DMS79 treated with DMSO at 0.1 percent for 48 hours (cell line): ENCODE data around the gene IFIH1.

Experiments used
- DNase-seq: peaks from one replicate; lab custom pipeline; 2025; lab: John Stamatoyannopoulos, UW

Gene IFIH1

DNA sequence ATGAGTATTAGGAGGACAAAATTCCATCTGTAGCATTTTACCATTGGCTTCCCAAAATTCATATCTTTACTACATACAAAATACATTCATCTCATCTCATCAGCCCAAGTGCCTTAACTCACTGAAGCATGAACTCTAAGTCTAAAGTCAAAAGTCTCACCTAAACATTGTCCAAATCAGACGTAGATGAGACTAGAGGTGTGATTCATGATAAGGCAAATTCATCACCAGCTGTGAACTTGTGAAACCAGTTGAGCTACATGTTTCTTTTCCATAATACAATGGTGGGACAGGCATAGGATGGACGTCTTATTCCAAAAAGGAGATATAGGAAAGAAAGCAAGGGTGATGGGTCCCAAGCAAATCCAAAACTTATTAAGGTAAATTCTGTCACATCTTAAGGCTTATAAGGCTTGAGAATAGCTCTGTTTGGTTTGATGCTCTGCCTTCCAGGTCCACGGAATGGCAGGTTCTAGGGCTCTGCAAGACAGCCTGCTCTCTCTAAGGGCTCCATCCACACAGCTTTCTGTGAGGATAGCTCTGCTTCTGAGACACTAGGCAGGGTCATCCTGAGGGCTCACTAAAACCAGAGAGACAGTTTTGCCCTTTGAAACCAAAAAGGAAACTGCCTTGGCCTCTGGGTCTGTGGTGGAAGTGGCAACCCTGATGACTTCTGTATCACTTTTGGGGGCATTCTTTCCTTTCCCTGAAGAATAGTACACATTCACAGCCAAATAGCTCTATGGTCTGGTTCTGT, 9.6 kb downstream of the IFIH1 start:
- no peak for DNase-seq

DNA sequence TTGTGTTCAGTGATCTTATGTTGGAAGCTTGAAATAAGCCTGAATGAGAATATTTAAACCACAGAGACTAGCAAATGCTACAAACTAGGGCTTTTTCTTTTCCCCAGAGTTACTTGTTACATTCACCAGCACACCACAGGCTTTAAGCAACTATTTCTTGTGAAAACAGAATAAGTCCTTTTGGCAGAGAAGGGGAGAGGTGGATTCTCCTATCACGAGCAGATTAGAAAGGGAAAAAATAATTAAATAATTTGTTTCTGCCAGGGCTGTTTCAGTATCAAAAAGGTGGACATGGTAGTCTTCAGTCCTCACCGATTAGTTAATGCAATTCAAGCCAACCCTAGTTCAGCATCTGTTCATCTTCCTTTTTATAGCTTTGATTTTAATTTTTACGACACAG, 12.6 kb downstream of the IFIH1 start:
- no peak for DNase-seq

DNA sequence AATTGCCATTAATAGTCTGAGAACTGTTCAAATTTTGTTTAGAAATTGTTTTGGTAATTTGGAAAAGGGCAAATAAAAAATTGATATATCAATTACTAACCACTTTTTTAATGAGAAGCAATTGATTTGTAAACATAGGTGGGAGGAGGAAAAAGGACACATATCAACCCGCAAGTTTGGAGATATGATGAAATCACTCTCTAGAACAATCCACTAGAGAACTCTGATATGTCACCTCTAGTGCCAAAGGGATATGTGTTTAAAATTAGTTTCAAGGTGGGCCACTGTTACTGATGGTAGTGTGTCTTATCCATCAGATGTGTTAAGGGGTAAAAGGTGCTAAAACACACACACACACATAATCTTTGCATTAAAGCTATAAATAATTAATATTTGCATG, 16.6 kb downstream of the IFIH1 start:
- DNase-seq: no peak

DNA sequence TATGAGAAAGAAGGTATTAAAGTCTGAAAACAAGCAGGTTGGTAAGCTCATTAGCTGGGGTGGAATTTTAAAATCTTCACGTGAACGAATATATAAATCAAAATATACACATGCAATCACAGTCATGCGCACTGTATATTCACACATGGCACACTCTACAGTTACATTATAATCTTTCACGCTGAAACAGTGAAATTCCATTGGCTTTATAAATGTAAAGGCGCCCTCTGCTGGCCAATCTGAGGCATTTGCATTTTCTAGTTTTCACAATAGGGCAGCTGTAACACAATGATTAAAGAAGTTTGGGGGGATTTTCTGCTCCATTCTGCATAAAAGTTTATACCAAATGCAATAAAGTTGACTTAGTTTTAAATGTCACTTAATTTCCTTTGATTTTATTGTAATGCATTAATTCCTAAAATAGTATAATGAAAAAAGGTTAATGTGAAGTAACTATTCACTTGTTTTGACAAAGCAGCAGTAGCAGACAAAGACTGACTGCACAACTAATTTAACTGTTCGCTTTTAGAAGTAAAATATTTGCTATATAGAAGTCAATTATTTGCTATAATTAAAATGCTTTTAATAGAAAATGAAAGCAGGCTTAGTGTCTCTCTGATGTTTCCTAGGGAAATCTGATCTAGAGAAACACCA, 17.2 kb downstream of the IFIH1 start:
- DNase-seq: peak; percentile 75

DNA sequence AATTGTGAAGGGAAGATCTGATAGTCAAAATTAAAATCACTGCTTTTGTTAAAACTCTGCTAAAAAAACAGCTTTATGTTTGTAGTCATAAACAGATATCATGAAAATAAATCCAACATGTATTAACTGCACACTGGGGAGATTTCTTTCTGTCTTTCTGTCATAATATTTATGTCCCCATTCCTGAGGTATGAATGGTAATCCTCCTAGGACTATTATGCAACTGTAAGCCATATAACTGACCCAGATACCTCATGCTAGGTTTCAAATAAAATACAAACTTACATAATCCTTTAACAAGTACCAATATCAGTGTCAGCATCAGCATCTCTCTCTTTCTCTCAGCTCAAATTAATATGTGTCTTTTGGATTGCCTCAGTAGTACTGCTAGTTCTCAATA, 18.2 kb downstream of the IFIH1 start:
- DNase-seq: no peak

DNA sequence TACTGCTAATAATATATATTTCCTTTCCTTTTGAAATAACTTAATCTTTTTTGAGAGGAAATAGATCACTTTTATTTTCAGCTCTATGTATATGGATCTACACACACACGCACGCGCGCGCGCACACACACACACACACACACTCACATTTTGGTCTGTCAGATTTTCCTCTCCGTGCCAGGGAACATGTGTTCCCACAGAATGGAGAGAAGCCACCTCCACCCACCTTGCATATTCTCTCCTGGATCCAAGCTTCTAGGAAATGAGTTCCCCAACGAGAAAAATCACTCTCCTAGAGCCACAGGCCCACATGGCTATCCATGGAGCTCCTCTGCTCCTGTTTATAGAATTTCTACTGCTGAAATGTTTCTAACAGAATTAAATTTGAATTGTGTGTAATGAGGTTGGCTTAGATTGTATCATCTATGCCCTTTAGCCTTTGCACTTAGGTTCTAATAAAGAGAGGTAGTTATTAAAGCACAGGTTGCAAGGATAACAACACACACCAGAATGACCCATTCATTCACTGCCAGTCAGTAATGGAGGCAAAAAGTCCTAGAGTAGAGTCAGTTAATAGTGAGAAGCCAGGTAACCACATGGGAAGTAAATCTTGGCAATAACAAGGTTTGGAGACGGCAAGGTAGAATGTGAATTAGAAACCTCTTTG, 19.7 kb downstream of the IFIH1 start:
- no peak for DNase-seq

DNA sequence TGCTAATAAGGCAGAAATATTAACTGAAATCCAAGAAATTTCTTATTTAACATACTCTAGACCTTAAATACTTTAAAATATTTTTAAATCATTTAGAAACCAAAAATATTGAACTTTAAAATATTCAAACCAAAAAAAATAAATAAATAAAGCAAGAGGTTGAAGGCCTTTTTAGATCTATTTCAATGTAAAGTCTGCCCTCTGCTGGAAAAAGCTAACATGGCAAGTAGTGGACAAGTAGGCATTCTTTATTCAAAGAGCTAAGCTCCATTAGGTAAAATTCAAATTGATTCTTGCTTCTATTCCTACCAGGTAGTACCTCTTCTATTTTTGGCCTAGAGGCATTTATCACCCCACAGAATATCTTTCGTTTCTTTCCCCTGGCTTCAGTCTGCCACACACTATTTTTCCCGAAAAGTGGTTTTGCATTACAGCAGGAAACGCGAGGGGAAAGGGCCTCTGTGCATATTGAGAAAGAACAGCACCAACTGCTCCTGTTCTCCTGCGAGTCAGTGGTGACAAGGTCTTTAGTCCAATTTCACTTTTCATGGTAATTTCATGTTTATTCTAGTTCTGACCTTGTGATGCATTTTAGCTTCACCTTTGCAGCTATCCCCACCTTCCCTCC, 20.4 kb downstream of the IFIH1 start:
- DNase-seq: peak; percentile 70

DNA sequence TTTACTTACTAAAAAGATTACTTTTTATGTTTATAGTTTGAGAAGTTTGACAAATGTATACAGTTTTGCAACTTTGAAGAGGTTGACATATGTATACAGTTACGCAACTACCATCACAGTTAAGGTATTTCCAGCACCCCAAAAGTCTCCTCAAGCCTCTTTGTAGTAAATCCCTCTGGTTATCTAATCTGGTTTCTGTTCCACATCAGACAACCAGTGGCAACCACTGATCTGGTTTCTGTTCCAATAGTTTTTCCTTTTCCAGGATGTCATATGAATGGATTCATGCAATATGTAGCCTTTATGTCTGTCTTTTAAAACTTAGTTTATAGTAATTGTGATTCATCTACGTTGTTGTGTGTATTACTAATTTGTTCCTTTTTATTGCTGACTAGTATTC, 23.5 kb downstream of the IFIH1 start:
- no peak for DNase-seq

DNA sequence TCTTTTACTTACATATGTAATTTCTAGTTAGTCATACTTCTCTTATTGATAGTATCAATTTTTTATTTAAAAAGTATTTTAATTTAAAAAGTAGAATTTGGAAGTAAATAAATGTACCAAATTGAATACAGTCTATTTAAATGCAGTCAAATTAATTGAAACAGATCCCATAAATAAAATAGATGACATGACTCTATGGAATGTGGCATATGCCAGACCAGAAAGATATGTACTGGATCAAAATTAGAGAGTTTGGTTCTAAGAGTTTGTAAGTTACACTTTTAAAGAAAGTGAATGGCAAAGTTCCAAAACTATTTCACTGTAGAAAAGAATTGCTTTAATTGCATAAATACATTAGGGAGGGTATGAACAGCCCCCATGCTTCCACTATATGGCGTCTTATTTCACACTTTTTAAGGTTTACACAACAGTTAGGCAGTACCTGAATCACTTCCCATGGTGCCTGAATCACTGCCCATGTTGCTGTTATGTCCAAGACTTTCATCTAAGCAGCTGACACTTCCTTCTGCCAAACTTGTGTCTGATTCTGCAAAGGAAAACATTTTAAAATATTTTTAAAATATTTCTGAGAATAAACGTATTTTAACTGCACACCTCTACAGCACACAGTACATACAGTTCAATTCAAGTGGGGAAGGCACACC, 25.2 kb downstream of the IFIH1 start:
- DNase-seq: no peak

DNA sequence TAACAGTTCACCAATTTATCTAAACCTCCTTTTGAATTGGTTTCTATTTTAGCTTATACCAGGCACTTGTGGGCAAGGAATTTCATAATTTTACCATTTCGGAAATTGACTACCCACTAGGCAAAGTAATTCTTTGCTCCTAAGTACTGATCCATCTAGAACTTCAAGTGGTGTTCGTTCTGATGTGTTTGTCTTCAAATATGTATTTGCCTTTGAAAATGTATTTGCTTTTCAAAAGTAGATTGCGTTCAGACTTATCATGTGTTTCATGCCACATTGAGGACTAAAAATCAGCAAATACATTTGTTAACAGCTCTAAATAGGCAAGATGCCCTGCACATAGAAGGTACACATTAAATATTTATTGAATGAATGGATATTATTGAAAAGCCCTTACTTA, 26.7 kb downstream of the IFIH1 start:
- no peak for DNase-seq

DNA sequence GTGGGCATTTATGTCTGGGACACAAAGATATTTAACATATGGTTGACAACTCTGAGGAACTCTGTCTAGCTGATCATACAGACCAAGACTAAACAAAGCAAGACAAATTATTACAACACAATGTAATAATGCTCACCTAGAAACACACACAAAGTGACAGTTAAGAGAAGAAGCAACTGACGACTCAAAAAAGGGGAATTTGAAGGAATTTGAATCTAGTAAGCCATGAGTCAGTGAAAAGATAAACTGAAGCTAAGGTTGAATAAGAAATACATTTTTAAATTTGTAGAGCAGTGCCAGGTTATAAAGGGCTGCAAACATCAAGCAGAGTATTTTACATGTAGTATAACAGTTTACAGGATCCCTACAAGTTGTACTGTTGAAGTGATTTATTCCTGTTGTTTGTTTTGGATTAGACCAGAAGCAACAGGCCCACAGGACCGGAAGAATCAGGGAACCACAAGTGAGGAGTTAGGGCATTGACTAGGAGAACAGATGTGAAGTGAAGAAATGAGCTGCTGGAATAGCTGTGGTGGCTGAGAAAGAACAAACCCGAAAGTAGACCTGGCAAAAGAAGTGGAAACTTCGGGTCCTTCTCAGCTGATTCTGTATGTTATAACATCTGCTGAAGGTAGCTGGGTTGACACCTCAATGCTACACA, 35.6 kb downstream of the IFIH1 start:
- no peak for DNase-seq

DNA sequence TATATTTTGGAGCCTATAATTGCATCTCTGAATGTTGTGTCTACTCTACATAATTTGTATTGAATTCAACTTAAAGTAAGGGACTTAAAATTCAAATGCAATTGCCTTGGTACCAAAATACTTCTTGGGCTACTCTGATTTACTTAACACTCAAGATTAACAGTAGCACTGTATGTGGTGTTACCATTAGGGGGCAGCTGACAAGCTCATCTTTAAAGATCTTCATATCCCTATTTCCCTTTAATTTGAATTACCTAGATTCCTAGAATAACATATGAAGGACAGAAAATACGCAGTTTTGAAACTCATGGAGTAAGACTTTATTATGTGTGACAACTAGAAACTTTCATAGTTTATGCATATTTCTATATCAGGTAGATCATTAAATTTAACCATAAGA, 37.8 kb downstream of the IFIH1 start:
- no peak for DNase-seq

DNA sequence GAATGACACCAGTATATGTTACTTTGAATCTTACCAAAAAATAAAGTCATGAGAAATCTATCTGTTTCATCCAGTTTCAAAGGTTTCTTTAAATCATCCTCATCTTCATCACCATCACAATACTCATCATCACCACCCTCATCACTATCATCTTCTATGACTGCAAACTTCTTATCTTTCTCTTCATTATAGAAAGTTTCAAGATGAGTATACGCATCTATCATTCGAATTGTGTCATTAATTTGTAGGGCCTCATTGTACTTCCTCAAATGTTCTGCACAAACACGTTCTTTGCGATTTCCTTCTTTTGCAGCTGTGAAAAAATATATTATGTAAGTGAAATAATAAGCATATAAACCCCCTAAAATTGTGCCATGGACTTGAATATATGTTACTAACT, 41.1 kb downstream of the IFIH1 start:
- DNase-seq: no peak

DNA sequence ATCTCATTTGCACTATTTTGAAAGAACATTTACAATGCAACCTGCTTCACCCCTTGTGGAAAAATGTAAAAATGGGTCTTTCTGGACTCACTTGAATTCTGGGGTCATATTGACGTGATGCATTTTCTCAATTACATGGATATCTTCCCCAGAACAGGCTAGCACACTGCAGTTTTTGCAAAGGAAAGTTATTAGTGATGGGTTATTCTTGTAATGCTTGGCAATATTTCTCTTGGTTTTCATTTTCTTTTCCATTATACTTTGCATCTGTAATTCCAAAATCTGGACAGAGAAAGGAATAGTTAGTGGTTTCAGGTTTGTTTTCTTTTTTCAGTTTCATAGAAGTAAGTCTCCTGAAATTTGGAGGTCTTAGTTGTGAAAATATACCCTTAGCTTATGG, 50.5 kb downstream of the IFIH1 start:
- DNase-seq: no peak

DNA sequence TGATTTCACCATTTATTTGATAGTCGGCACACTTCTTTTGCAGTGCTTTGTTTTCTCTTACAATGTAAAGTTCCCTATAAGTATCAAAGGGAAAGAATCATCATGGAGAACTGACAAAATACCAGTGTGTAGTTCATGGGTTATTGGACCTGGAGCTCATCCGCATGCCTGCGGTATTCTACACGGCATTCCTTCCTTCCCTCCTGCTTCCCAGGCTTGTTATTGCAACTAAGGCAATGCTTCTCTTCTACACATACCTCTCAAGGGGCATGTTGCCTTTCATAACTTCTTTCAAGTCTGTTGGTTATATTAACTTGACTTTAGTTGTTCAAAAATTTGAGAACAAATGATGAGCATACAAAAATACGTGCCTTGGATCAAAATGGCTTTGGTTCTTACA, 51.0 kb downstream of the IFIH1 start:
- no peak for DNase-seq

DNA sequence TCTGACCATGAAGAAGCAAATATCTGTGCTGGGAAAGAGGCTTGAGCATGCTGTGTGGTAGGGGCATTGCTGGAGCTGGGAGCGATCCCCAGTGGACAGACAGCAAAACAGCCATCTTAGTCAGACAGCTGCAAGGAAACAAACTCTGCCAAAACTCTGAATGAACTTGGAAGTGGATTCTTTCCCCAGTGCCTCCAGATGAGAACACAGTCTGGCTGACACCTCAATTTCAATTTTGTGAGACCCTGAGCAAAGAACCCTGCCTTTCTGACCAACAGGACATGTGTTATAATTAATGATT, 52.1 kb downstream of the IFIH1 start:
- no peak for DNase-seq

DNA sequence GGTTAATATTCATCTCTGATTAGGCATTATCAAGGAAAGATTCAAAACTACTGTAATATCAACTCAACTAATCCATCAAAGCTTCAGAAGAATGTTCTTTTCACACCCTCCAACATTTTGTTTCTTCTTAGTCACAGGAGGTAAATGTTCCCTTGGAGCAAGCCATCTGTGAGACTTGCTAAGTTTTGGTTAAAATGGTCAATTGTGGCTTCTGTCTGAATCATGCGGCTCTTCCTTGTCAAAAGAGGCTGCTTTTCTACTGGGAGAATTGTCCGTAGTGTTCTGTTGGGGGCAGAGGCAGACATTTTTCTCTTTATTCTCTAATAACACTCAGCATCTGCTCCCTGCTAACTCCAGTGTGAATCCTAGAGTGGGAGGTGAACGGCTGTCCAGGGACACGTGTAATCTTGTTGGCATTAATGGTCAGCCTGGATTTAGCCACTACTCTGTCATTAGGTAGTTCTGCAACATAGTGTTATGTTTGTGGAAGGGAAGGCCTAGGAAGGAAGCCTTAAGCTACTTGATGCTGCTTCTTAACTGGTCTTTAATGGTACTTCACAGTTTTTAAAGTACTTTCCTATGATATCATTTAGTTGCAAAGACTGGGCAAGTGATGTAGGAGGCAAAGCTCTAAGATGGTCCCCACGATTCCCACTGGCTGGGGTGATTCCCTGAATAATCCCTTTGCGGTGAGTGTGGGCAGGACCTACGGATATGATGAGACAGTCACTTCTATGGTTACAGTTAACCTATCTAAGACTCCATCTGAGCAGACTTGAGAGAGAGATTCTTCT, 52.6 kb downstream of the IFIH1 start:
- no peak for DNase-seq

DNA sequence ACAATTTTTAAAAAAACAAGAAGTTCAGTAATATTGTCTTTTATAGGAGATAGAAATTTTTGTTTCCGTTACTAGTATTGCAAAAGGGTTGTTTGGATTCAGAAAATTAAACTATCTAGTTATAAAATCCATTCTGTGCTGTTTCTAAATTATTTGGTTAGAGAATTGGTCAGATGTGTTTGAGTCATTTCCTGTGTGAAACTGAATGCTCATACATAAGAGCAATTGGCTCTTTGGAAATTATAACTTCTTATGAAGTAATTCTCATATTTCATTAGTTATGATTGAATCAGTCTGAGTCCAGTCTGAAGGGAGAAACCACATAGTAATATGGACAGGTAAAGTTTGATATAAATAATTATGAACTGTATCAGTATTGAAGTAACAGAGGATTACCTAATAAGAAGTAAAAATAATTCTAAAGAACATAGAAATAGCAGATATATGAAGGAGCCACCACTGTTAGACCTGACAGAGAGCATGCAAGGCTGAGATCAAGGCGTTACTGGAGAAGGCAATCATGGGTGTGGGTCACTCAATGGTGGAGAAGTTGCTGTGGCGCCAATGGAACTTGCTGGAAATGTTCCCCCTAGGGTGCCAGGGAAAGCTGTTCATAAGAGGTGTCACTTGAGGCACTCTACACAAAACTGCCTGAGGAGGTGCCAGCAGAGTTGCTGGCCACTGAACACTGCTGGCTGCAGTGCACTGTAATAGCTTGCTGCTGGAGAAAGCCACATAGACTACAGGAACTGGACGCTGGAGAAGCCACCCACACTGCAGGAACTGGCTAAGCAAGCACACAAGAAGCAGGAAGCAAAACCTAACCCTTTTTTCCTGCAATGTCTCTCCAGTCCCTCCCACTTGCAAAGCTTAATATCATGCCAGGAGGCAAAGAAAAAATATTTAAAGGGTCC, 57.2 kb downstream of the IFIH1 start:
- no peak for DNase-seq

DNA sequence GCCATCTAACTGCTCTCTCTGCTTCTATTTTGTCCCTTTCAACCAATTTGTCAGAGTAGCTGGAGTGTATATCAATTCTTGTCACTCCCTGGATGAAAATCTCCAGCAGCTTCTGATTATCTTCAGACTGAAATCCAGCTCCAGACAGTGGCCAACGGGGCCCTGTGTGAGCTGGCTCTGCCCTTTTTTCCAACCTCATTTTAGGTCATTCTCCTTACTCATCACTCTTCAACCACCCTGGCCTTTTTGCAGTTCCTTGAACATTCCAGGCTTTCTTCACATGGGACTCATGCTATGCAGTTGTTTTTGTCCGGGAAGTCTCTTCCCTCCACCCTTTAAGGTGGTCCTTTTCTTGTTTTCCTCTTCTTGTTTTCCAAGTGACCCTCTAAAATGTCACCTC, 59.8 kb downstream of the IFIH1 start:
- DNase-seq: no peak

DNA sequence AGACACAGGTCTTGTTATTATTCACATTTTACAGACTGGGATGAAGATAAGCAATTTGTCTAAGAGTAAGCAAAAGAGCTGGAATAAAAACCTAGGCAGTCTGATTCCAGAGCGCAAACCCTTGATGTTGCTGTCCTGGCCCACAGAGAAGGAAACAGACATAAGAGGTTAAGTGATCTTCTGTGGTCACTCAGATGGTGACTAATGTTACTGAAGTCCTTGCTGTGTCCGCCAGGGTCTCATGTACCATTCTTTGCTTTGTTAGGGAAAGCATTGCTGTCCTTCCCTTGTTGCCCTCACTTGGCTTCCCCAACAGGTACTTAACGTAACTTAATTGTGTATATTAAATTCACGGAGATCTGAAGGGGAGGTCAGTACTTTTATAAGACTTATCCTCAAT, 60.3 kb downstream of the IFIH1 start:
- no peak for DNase-seq
